SK-N-SH treated with all-trans-retinoic acid at 6 μM for 48 hours (cell line): Measurements from ENCODE around the gene NFATC3.
A peak's percentile ranks its signal among the peaks of the same experiment; 100 is the strongest.

ENCODE experiments used
- ATAC-seq: fragments of 200-7000 bp; cut with Tn5 transposase; 3 replicates; pipeline ENCODE4 v1.9.1; 2020; ENCODE audit warnings: mild to moderate bottlenecking, moderate library complexity
- ARNTL ChIP-seq: fragments of 450-650 bp; formaldehyde crosslinking; IDR thresholded peaks from 2 replicates; pipeline ENCODE4 v1.5.0; 2020; ENCODE audit warnings: low read depth, mild to moderate bottlenecking, moderate library complexity, borderline replicate concordance
- BACH2 ChIP-seq: fragments of 250-450 bp; sonication (Bioruptor Pico); IDR thresholded peaks from 2 replicates; pipeline ENCODE4 v1.9.0; 2021; ENCODE audit warnings: mild to moderate bottlenecking, borderline replicate concordance
- CREB5 ChIP-seq: fragments of 250-450 bp; sonication (Bioruptor Pico); IDR thresholded peaks from 2 replicates; pipeline ENCODE4 v1.5.1; 2020; ENCODE audit warnings: low read depth, mild to moderate bottlenecking, moderate library complexity
- CSDC2 ChIP-seq: fragments of 250-450 bp; sonication (Bioruptor Pico); IDR thresholded peaks from 2 replicates; pipeline ENCODE4 v1.5.0; 2020; ENCODE audit warnings: mild to moderate bottlenecking, moderate library complexity
- CSRNP3 ChIP-seq: fragments of 250-450 bp; sonication (Bioruptor Pico); IDR thresholded peaks from 2 replicates; pipeline ENCODE4 v1.5.1; 2021; ENCODE audit warnings: mild to moderate bottlenecking, moderate library complexity
- ESRRG ChIP-seq: fragments of 250-450 bp; sonication (Bioruptor Pico); IDR thresholded peaks from 2 replicates; pipeline ENCODE4 v1.6.1; 2021; ENCODE audit warnings: mild to moderate bottlenecking
- GLIS3 ChIP-seq: fragments of 250-450 bp; sonication (Bioruptor Pico); IDR thresholded peaks from 2 replicates; pipeline ENCODE4 v1.5.0; 2020; ENCODE audit warnings: mild to moderate bottlenecking, moderate library complexity
- ISL1 ChIP-seq: fragments of 250-450 bp; sonication (Bioruptor Pico); IDR thresholded peaks from 2 replicates; pipeline ENCODE4 v2.1.2; 2022; ENCODE audit warnings: mild to moderate bottlenecking, moderate library complexity
- OSR1 ChIP-seq: fragments of 250-450 bp; sonication (Bioruptor Pico); IDR thresholded peaks from 2 replicates; pipeline ENCODE4 v1.8.0; 2022; ENCODE audit warnings: moderate library complexity, mild to moderate bottlenecking, inconsistent platforms
- PPARA ChIP-seq: fragments of 250-450 bp; sonication (Bioruptor Pico); IDR thresholded peaks from 2 replicates; pipeline ENCODE4 v1.5.0; 2020; ENCODE audit warnings: mild to moderate bottlenecking, borderline replicate concordance
- RARB ChIP-seq: fragments of 250-450 bp; sonication (Bioruptor Pico); IDR thresholded peaks from 2 replicates; pipeline ENCODE4 v1.8.0; 2021; ENCODE audit warnings: mild to moderate bottlenecking, moderate library complexity
- SNAI2 ChIP-seq: fragments of 250-450 bp; sonication (Bioruptor Pico); IDR thresholded peaks from 2 replicates; pipeline ENCODE4 v1.5.0; 2020; ENCODE audit warnings: mild to moderate bottlenecking, moderate library complexity
- TOX ChIP-seq: fragments of 250-450 bp; sonication (Bioruptor Pico); IDR thresholded peaks from 2 replicates; pipeline ENCODE4 v1.8.0; 2021; ENCODE audit warnings: mild to moderate bottlenecking, moderate library complexity, borderline replicate concordance
- ZC3H10 ChIP-seq: fragments of 250-450 bp; sonication (Bioruptor Pico); IDR thresholded peaks from 2 replicates; pipeline ENCODE4 v1.5.1; 2021; ENCODE audit warnings: mild to moderate bottlenecking, moderate library complexity
- ZFP3 ChIP-seq: fragments of 250-450 bp; sonication (Bioruptor Pico); IDR thresholded peaks from 2 replicates; pipeline ENCODE4 v1.5.0; 2020; ENCODE audit warnings: mild to moderate bottlenecking, moderate library complexity
- ZFP30 ChIP-seq: fragments of 450-650 bp; formaldehyde crosslinking; IDR thresholded peaks from 2 replicates; pipeline ENCODE4 v1.5.0; 2022; ENCODE audit warnings: mild to moderate bottlenecking, moderate library complexity
- ZNF565 ChIP-seq: fragments of 450-650 bp; formaldehyde crosslinking; conservative IDR thresholded peaks from 2 replicates; pipeline ENCODE4 v1.5.0; 2020; ENCODE audit warnings: low read depth, mild to moderate bottlenecking, moderate library complexity
- ZNF70 ChIP-seq: fragments of 450-650 bp; formaldehyde crosslinking; IDR thresholded peaks from 2 replicates; pipeline ENCODE4 v1.5.0; 2020; ENCODE audit warnings: mild to moderate bottlenecking, moderate library complexity
- ZNF8 ChIP-seq: fragments of 450-650 bp; formaldehyde crosslinking; IDR thresholded peaks from 2 replicates; pipeline ENCODE4 v1.5.0; 2020; ENCODE audit warnings: mild to moderate bottlenecking, moderate library complexity
- TF ChIP-seq, protein P1 (sequence below): fragments of 250-450 bp; sonication (Bioruptor Pico); IDR thresholded peaks from 2 replicates; pipeline ENCODE4 v1.8.0; 2020; ENCODE audit warnings: mild to moderate bottlenecking, moderate library complexity, borderline replicate concordance
- TF ChIP-seq, protein P2 (sequence below): fragments of 250-450 bp; sonication (Bioruptor Pico); IDR thresholded peaks from 2 replicates; pipeline ENCODE4 v1.8.0; 2021; ENCODE audit warnings: low read depth, mild to moderate bottlenecking, moderate library complexity, borderline replicate concordance
- TF ChIP-seq, protein P3 (sequence below): fragments of 250-450 bp; sonication (Bioruptor Pico); IDR thresholded peaks from 2 replicates; pipeline ENCODE4 v1.5.0; 2020; ENCODE audit warnings: mild to moderate bottlenecking, moderate library complexity

The NFATC3 gene

GRCh38 chr16:68134644-68135043, 49.5 kb downstream of the NFATC3 start:
- TF ChIP-seq, protein P1, sequence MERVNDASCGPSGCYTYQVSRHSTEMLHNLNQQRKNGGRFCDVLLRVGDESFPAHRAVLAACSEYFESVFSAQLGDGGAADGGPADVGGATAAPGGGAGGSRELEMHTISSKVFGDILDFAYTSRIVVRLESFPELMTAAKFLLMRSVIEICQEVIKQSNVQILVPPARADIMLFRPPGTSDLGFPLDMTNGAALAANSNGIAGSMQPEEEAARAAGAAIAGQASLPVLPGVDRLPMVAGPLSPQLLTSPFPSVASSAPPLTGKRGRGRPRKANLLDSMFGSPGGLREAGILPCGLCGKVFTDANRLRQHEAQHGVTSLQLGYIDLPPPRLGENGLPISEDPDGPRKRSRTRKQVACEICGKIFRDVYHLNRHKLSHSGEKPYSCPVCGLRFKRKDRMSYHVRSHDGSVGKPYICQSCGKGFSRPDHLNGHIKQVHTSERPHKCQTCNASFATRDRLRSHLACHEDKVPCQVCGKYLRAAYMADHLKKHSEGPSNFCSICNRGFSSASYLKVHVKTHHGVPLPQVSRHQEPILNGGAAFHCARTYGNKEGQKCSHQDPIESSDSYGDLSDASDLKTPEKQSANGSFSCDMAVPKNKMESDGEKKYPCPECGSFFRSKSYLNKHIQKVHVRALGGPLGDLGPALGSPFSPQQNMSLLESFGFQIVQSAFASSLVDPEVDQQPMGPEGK, result no peak
- TF ChIP-seq ARNTL (CRISPR knock-in tag) (no peak), GLIS3 (no peak), ISL1 (CRISPR knock-in tag) (no peak), ZNF565 (CRISPR knock-in tag) (no peak), CSRNP3 (CRISPR knock-in tag) (no peak), CSDC2 (CRISPR knock-in tag) (no peak), OSR1 (CRISPR knock-in tag) (no peak), RARB (CRISPR knock-in tag) (no peak), ZC3H10 (no peak), SNAI2 (CRISPR knock-in tag) (no peak), TOX (CRISPR knock-in tag) (no peak)
- no peak for ATAC-seq

- TF ChIP-seq, protein P2, sequence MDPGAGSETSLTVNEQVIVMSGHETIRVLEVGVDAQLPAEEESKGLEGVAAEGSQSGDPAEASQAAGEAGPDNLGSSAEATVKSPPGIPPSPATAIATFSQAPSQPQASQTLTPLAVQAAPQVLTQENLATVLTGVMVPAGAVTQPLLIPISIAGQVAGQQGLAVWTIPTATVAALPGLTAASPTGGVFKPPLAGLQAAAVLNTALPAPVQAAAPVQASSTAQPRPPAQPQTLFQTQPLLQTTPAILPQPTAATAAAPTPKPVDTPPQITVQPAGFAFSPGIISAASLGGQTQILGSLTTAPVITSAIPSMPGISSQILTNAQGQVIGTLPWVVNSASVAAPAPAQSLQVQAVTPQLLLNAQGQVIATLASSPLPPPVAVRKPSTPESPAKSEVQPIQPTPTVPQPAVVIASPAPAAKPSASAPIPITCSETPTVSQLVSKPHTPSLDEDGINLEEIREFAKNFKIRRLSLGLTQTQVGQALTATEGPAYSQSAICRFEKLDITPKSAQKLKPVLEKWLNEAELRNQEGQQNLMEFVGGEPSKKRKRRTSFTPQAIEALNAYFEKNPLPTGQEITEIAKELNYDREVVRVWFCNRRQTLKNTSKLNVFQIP (CRISPR knock-in tag), result no peak
- TF ChIP-seq CREB5, result no peak
- no peak for TF ChIP-seq ARNTL (CRISPR knock-in tag)
- no peak for TF ChIP-seq ZNF565 (CRISPR knock-in tag)
- TF ChIP-seq, protein P1, result no peak
- no peak for TF ChIP-seq ZFP3
- no peak for TF ChIP-seq GLIS3
- no peak for TF ChIP-seq SNAI2 (CRISPR knock-in tag)
- no peak for TF ChIP-seq ISL1 (CRISPR knock-in tag)
- no peak for TF ChIP-seq CSRNP3 (CRISPR knock-in tag)
- TF ChIP-seq ZC3H10, result no peak
- TF ChIP-seq TOX (CRISPR knock-in tag), result no peak
- TF ChIP-seq BACH2, result no peak
- no peak for TF ChIP-seq PPARA (CRISPR knock-in tag)
- no peak for TF ChIP-seq ZFP30
- TF ChIP-seq CSDC2 (CRISPR knock-in tag), result no peak
- TF ChIP-seq OSR1 (CRISPR knock-in tag), result no peak
- no peak for TF ChIP-seq ZNF8
- TF ChIP-seq ESRRG (CRISPR knock-in tag), result no peak
- no peak for TF ChIP-seq RARB (CRISPR knock-in tag)
- ATAC-seq, result no peak
These were observed 51.3 kb downstream of the NFATC3 start for GRCh38 chr16:68136515-68136914.

DNA sequence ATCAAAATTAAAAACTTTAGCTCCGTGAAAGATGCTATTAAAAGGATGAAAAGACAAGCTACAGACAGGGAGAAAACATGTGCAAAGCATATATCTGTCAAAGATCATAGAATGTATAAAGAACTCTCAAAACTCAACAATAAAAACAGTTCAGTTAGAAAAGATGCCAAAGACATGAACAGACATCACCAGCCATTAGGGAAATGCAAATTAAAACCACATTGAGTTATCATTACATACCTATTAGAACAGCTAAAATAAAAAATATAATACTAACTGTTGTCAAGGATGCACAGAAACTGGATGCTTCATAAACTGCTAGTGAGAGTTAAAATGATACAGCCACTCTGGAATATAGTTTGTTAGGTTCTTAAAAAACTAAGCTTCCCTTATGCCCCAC, 58.8 kb downstream of the NFATC3 start:
- ATAC-seq, result peak; percentile 56
- TF ChIP-seq PPARA (CRISPR knock-in tag) (no peak), ZC3H10 (no peak), BACH2 (no peak), CSDC2 (CRISPR knock-in tag) (no peak), ISL1 (CRISPR knock-in tag) (no peak), SNAI2 (CRISPR knock-in tag) (no peak), ZNF565 (CRISPR knock-in tag) (no peak), ZNF70 (CRISPR knock-in tag) (no peak), CSRNP3 (CRISPR knock-in tag) (no peak), ZFP3 (no peak), ZFP30 (no peak), ARNTL (CRISPR knock-in tag) (no peak)
- TF ChIP-seq, protein P3, sequence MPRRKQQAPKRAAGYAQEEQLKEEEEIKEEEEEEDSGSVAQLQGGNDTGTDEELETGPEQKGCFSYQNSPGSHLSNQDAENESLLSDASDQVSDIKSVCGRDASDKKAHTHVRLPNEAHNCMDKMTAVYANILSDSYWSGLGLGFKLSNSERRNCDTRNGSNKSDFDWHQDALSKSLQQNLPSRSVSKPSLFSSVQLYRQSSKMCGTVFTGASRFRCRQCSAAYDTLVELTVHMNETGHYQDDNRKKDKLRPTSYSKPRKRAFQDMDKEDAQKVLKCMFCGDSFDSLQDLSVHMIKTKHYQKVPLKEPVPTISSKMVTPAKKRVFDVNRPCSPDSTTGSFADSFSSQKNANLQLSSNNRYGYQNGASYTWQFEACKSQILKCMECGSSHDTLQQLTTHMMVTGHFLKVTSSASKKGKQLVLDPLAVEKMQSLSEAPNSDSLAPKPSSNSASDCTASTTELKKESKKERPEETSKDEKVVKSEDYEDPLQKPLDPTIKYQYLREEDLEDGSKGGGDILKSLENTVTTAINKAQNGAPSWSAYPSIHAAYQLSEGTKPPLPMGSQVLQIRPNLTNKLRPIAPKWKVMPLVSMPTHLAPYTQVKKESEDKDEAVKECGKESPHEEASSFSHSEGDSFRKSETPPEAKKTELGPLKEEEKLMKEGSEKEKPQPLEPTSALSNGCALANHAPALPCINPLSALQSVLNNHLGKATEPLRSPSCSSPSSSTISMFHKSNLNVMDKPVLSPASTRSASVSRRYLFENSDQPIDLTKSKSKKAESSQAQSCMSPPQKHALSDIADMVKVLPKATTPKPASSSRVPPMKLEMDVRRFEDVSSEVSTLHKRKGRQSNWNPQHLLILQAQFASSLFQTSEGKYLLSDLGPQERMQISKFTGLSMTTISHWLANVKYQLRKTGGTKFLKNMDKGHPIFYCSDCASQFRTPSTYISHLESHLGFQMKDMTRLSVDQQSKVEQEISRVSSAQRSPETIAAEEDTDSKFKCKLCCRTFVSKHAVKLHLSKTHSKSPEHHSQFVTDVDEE, result no peak
